Loucy (cell line): ENCODE measurements around the gene FCN3.

Experiments used
- EZH2phosphoT487 ChIP-seq: fragments of 200-600 bp; IDR thresholded peaks from 2 replicates; pipeline ENCODE4 v1.6.1; 2018; ENCODE audit warnings: antibody characterized with exemption, mild to moderate bottlenecking, moderate library complexity, borderline replicate concordance
- TF ChIP-seq, protein P1 (sequence below): fragments of 200-600 bp; sonication (generic); conservative IDR thresholded peaks from 2 replicates; pipeline ENCODE4 v1.5.1; 2014; ENCODE audit warnings: mild to moderate bottlenecking, antibody characterized with exemption, low read length

DNA sequence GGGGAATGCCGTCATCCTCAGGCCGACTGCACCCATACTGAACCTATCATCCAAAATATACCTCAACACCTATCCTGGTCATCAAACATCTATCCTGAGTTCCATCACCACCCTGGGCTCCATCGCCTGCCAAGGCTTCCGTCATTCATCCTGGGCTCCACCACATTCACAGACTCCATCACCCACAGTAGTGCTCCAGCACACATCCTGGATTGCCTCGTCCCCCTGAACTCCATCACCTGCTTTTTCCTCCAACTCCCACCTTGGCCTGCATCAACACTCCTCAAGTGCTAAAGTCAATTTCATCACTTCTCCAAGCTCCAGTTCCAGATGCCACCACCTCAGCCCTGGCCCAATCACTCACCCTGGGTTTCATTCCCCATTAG lies 15.7 kb downstream of the FCN3 start:
- TF ChIP-seq, protein P1, sequence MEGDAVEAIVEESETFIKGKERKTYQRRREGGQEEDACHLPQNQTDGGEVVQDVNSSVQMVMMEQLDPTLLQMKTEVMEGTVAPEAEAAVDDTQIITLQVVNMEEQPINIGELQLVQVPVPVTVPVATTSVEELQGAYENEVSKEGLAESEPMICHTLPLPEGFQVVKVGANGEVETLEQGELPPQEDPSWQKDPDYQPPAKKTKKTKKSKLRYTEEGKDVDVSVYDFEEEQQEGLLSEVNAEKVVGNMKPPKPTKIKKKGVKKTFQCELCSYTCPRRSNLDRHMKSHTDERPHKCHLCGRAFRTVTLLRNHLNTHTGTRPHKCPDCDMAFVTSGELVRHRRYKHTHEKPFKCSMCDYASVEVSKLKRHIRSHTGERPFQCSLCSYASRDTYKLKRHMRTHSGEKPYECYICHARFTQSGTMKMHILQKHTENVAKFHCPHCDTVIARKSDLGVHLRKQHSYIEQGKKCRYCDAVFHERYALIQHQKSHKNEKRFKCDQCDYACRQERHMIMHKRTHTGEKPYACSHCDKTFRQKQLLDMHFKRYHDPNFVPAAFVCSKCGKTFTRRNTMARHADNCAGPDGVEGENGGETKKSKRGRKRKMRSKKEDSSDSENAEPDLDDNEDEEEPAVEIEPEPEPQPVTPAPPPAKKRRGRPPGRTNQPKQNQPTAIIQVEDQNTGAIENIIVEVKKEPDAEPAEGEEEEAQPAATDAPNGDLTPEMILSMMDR = no peak
- no peak for TF ChIP-seq EZH2phosphoT487
